HepG2 (cell line): Measurements from ENCODE around the gene HAUS1. TPM values are rescaled to one million over a fixed set of nuclear protein-coding genes. Genes with fewer than 3 reads are reported as not detected.

ENCODE experiments used
- AHR ChIP-seq: IDR thresholded peaks from 2 replicates; pipeline ENCODE4 v1.6.1; 2018; ENCODE audit warnings: missing genetic modification reagents, missing compliant biosample characterization
- ARID2 ChIP-seq: sonication (generic); formaldehyde crosslinking; IDR thresholded peaks from 2 replicates; pipeline ENCODE4 v1.8.1; 2022; ENCODE audit warnings: mild to moderate bottlenecking, missing genetic modification reagents, borderline replicate concordance
- CC2D1A ChIP-seq: sonication (generic); formaldehyde crosslinking; IDR thresholded peaks from 2 replicates; pipeline ENCODE4 v1.8.1; 2023; ENCODE audit warnings: mild to moderate bottlenecking, missing genetic modification reagents
- CENPX ChIP-seq: sonication (generic); formaldehyde crosslinking; IDR thresholded peaks from 2 replicates; pipeline ENCODE4 v1.9.0; 2021; ENCODE audit warnings: mild to moderate bottlenecking, missing genetic modification reagents, moderate library complexity
- FOSL1 ChIP-seq: sonication (generic); formaldehyde crosslinking; IDR thresholded peaks from 2 replicates; pipeline ENCODE4 v1.9.0; 2021; ENCODE audit warnings: missing genetic modification reagents, borderline replicate concordance
- NFAT5 ChIP-seq: sonication (generic); formaldehyde crosslinking; IDR thresholded peaks from 2 replicates; pipeline ENCODE4 v1.4.0; 2020; ENCODE audit warnings: missing genetic modification reagents
- NR2F6 ChIP-seq, 2 experiments: IDR thresholded peaks; 2 replicates each; pipeline ENCODE4 v1.6.1; 2016; ENCODE audit warnings: antibody characterized with exemption in 1 of 2, mild to moderate bottlenecking in 1 of 2
- SMC3 ChIP-seq: IDR thresholded peaks from 2 replicates; pipeline ENCODE4 v1.6.1; 2011; ENCODE audit warnings: low read length, improper control_type of control experiment
- TARDBP ChIP-seq: sonication (generic); formaldehyde crosslinking; IDR thresholded peaks from 2 replicates; pipeline ENCODE4 v1.8.0; 2022; ENCODE audit warnings: mild to moderate bottlenecking, missing genetic modification reagents
- TBL1XR1 ChIP-seq: fragments of 150-350 bp; IDR thresholded peaks from 2 replicates; pipeline ENCODE4 v1.6.1; 2014; ENCODE audit warnings: borderline replicate concordance, low read length; ENCODE audit not compliant: partially characterized antibody
- XBP1 ChIP-seq: sonication (generic); formaldehyde crosslinking; IDR thresholded peaks from 2 replicates; pipeline ENCODE4 v1.5.0; 2020; ENCODE audit warnings: missing genetic modification reagents
- ZBTB7B ChIP-seq: sonication (generic); formaldehyde crosslinking; IDR thresholded peaks from 2 replicates; pipeline ENCODE4 v1.4.0; 2020; ENCODE audit warnings: missing genetic modification reagents
- ZFP36 ChIP-seq: fragments of 150-350 bp; IDR thresholded peaks from 2 replicates; pipeline ENCODE4 v1.6.1; 2018; ENCODE audit warnings: borderline replicate concordance, low read length, low read depth; ENCODE audit not compliant: partially characterized antibody
- ZFYVE20 ChIP-seq: sonication (generic); formaldehyde crosslinking; IDR thresholded peaks from 2 replicates; pipeline ENCODE4 v1.8.0; 2023; ENCODE audit warnings: low read depth, mild to moderate bottlenecking, moderate library complexity, missing genetic modification reagents, borderline replicate concordance
- ZSCAN22 ChIP-seq: sonication (generic); formaldehyde crosslinking; IDR thresholded peaks from 2 replicates; pipeline ENCODE4 v1.4.0; 2020; ENCODE audit warnings: mild to moderate bottlenecking, missing genetic modification reagents
- polyA plus RNA-seq, 8 experiments: library from polyadenylated mRNA; depleted of rRNA in 3 of 8; stranded (reverse) in 7 of 8; unstranded in 1 of 8; fragments of >200 nt; fragmentation: Illumina TruSeq in 4 of 8; extraction: Trizol in 4 of 8; gene quantifications; 2 replicates each; pipeline versions ENCODE4 v1.2.1 to v1.2.3, GENCODE V29; 2011 to 2016; ENCODE audit warnings: low read depth in 4 of 8, missing spikeins in 1 of 8, mixed read lengths in 1 of 8; ENCODE audit not compliant: insufficient read depth in 1 of 8
- total RNA-seq, 5 experiments: library from RNA; depleted of rRNA; stranded (reverse); fragments of >200 nt; fragmentation: Illumina TruSeq; extraction: Trizol; gene quantifications; 2 replicates each; pipeline ENCODE4 v1.2.3, GENCODE V29; 2016; ENCODE audit warnings: low read depth in 1 of 5
- TF ChIP-seq, protein P1 (sequence below): fragments of 450-650 bp; IDR thresholded peaks from 2 replicates; pipeline ENCODE4 v1.6.1; 2017
- TF ChIP-seq, protein P2 (sequence below): sonication (generic); formaldehyde crosslinking; IDR thresholded peaks from 2 replicates; pipeline ENCODE4 v1.4.0; 2020; ENCODE audit warnings: missing genetic modification reagents

The HAUS1 gene
- total and polyA plus RNA-seq, 2 of the 13 experiments (the other 11 are each of a cell fraction or from before 2014, with no cell fraction given): 20.6 to 59.2 TPM

DNA sequence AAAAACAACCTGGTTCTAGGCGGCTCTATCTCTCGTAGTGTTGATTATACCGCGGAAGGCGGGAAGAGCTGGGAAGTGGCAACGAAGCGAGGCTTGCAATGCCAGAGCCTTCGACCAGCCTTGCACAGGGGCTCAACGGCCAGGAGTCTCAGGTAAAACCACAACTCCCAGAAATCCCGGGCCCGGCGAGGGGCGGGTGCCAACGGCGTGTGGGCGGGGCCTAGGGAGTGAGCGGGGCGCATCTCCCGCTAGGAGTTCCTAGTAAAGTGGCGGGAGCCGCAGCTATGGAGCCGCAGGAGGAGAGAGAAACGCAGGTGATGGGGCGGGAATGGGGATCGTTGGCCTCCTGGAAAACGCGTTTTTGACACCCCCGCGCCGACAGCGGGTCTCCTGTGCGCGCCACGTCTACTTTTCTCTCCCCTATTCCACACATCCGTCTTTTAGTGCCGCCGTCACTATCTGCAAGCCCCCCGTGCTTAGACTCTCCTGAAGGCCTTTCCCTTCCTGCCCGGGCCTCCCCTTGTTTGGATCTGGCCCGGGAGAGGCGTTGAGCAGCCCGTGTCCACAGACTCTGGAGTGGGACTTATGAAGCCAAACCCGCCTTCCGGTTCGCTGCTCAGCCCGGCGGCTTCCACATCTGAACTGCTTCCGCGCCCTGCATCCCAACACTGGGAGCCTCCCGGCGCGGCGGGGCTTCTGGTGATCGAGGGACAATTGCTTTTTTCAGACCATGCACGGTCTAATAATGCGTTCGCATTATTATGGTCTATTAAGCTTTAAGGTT lies at the start of gene HAUS1 (continued):
- TF ChIP-seq ZFYVE20 (CRISPR knock-in tag) (no peak), CC2D1A (CRISPR knock-in tag) (no peak), NR2F6 (IDR thresholded peaks at IDR 0.05) (no peak), NR2F6 (CRISPR knock-in tag; IDR thresholded peaks at IDR 0.05) (no peak), AHR (no peak), ARID2 (CRISPR knock-in tag) (no peak), FOSL1 (CRISPR knock-in tag) (no peak), CENPX (CRISPR knock-in tag) (no peak), ZFP36 (no peak), TBL1XR1 (no peak), NFAT5 (CRISPR knock-in tag) (peak; percentile 62; the same call in 1 of the 2 replicates), SMC3 (no peak), ZSCAN22 (CRISPR knock-in tag) (no peak), XBP1 (CRISPR knock-in tag) (no peak), TARDBP (no peak), ZBTB7B (CRISPR knock-in tag) (peak; percentile 30; the same call in 1 of the 2 replicates)
- TF ChIP-seq, protein P1, sequence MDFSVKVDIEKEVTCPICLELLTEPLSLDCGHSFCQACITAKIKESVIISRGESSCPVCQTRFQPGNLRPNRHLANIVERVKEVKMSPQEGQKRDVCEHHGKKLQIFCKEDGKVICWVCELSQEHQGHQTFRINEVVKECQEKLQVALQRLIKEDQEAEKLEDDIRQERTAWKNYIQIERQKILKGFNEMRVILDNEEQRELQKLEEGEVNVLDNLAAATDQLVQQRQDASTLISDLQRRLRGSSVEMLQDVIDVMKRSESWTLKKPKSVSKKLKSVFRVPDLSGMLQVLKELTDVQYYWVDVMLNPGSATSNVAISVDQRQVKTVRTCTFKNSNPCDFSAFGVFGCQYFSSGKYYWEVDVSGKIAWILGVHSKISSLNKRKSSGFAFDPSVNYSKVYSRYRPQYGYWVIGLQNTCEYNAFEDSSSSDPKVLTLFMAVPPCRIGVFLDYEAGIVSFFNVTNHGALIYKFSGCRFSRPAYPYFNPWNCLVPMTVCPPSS: no peak
- TF ChIP-seq, protein P2, sequence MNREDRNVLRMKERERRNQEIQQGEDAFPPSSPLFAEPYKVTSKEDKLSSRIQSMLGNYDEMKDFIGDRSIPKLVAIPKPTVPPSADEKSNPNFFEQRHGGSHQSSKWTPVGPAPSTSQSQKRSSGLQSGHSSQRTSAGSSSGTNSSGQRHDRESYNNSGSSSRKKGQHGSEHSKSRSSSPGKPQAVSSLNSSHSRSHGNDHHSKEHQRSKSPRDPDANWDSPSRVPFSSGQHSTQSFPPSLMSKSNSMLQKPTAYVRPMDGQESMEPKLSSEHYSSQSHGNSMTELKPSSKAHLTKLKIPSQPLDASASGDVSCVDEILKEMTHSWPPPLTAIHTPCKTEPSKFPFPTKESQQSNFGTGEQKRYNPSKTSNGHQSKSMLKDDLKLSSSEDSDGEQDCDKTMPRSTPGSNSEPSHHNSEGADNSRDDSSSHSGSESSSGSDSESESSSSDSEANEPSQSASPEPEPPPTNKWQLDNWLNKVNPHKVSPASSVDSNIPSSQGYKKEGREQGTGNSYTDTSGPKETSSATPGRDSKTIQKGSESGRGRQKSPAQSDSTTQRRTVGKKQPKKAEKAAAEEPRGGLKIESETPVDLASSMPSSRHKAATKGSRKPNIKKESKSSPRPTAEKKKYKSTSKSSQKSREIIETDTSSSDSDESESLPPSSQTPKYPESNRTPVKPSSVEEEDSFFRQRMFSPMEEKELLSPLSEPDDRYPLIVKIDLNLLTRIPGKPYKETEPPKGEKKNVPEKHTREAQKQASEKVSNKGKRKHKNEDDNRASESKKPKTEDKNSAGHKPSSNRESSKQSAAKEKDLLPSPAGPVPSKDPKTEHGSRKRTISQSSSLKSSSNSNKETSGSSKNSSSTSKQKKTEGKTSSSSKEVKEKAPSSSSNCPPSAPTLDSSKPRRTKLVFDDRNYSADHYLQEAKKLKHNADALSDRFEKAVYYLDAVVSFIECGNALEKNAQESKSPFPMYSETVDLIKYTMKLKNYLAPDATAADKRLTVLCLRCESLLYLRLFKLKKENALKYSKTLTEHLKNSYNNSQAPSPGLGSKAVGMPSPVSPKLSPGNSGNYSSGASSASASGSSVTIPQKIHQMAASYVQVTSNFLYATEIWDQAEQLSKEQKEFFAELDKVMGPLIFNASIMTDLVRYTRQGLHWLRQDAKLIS (CRISPR knock-in tag): no peak
